GM12878 (cell line): Measurements from ENCODE around the gene CCDC197. TPM values are rescaled to one million over a fixed set of nuclear protein-coding genes. Genes with fewer than 3 reads are reported as not detected.

Experiments
- ATAC-seq: fragments of 200-7000 bp; cut with Tn5 transposase; 3 replicates; pipeline ENCODE4 v1.9.1; 2020; ENCODE audit warnings: mild to moderate bottlenecking, moderate library complexity
- BruUV-seq: library from RNA; stranded (reverse); fragments of 400-500 nt; replicated peaks from 2 replicates; lab custom pipeline; 2021; lab: Mats Ljungman, UMichigan
- CTCF ChIA-PET: fragments of 300-600 bp; sonication (Branson Sonifier 250); formaldehyde crosslinking; extraction: SDS; loops from one replicate; lab custom pipeline; 2021; ENCODE audit warnings: inconsistent platforms; lab: Yijun Ruan, JAX
- POLR2A ChIA-PET: fragments of 350-600 bp; formaldehyde crosslinking; extraction: SDS; loops from one replicate; lab custom pipeline; 2021; ENCODE audit warnings: inconsistent platforms; lab: Charles Lee
- RAD21 ChIA-PET: fragments of 300-600 bp; sonication (Branson Sonifier 250); formaldehyde crosslinking; loops from one replicate; lab custom pipeline; 2023; ENCODE audit warnings: antibody characterized with exemption; ENCODE audit not compliant: unreplicated experiment; lab: Charles Lee
- SMC1A ChIA-PET: fragments of 300-600 bp; sonication (Branson Sonifier 250); formaldehyde crosslinking; loops from one replicate; lab custom pipeline; 2023; ENCODE audit not compliant: unreplicated experiment, uncharacterized antibody; lab: Charles Lee
- DNase-seq: peaks from one replicate; pipeline ENCODE4 v3.0.0-alpha.2; 2011; ENCODE audit warnings: low read depth, low spot score
- FAIRE-seq: peaks from 3 replicates; lab custom pipeline; 2011; peaks lifted over from hg19 to GRCh38; lab: Jason Lieb, UNC
- H2AFZ ChIP-seq: 2 replicates; pipeline ENCODE4 v1.6.0; 2011; ENCODE audit warnings: low read depth, low read length, control low read depth; ENCODE audit not compliant: control insufficient read depth
- H3K27ac ChIP-seq: 2 replicates; pipeline ENCODE4 v1.5.1; 2011; ENCODE audit warnings: control low read depth; ENCODE audit not compliant: control insufficient read depth, insufficient read depth
- H3K27me3 ChIP-seq, 2 experiments: replicated peaks in 1 of 2; 2 replicates each; pipeline versions ENCODE4 v1.6.0 to v1.6.1; 2011; ENCODE audit warnings: low read length in 1 of 2; ENCODE audit not compliant: control insufficient read depth in 2 of 2, insufficient read depth in 2 of 2
- H3K36me3 ChIP-seq, 2 experiments: 2 replicates each; pipeline ENCODE4 v1.5.1; 2011; ENCODE audit warnings: low read length in 1 of 2; ENCODE audit not compliant: control insufficient read depth in 2 of 2, insufficient read depth in 2 of 2
- H3K4me1 ChIP-seq: 2 replicates; pipeline ENCODE4 v1.6.1; 2011; ENCODE audit warnings: mild to moderate bottlenecking, low read length, moderate library complexity, mixed read lengths; ENCODE audit not compliant: control insufficient read depth, insufficient read depth
- H3K4me2 ChIP-seq: 2 replicates; pipeline ENCODE4 v1.6.0; 2011; ENCODE audit warnings: control low read depth; ENCODE audit not compliant: control insufficient read depth, insufficient read depth
- H3K4me3 ChIP-seq: fragments of 200-600 bp; sonication (generic); 2 replicates; pipeline ENCODE4 v1.5.1; 2016
- H3K79me2 ChIP-seq: 2 replicates; pipeline ENCODE4 v1.6.0; 2011; ENCODE audit warnings: low read length; ENCODE audit not compliant: control insufficient read depth, insufficient read depth
- H3K9ac ChIP-seq: 2 replicates; pipeline ENCODE4 v1.8.0; 2011; ENCODE audit warnings: low read length, control low read depth, mixed read lengths; ENCODE audit not compliant: control insufficient read depth, insufficient read depth
- H3K9me3 ChIP-seq: replicated peaks from 3 replicates; pipeline ENCODE4 v1.5.1; 2011; ENCODE audit warnings: mild to moderate bottlenecking, low read length; ENCODE audit not compliant: control insufficient read depth, insufficient read depth
- H4K20me1 ChIP-seq: 2 replicates; pipeline ENCODE4 v1.6.0; 2011; ENCODE audit not compliant: control insufficient read depth, insufficient read depth
- BCL11A ChIP-seq: IDR thresholded peaks from 2 replicates; pipeline ENCODE4 v1.6.1; 2011; ENCODE audit warnings: low read depth, low read length
- MTA3 ChIP-seq: IDR thresholded peaks from 2 replicates; pipeline ENCODE4 v1.6.1; 2012; ENCODE audit warnings: low read length, inconsistent platforms, borderline replicate concordance
- PML ChIP-seq: IDR thresholded peaks from 2 replicates; pipeline ENCODE4 v1.6.1; 2012; ENCODE audit warnings: low read length, inconsistent platforms
- REST ChIP-seq: IDR thresholded peaks from 2 replicates; pipeline ENCODE4 v1.6.1; 2012; ENCODE audit warnings: mild to moderate bottlenecking, low read depth, low read length
- SMARCA5 ChIP-seq: fragments of 450-650 bp; IDR thresholded peaks from 2 replicates; pipeline ENCODE4 v1.6.1; 2017; ENCODE audit warnings: mild to moderate bottlenecking
- WGBS: methylation state at CpG from one replicate; pipeline ENCODE4 v1.1.6; 2016; ENCODE audit warnings: low lambda C conversion rate; ENCODE audit not compliant: insufficient replicate concordance, insufficient coverage; ENCODE audit errors: missing lambda C conversion rate; 5-methylcytosine and 5-hydroxymethylcytosine counted together
- in situ Hi-C: fragments of 300-500 bp; cut with MboI; formaldehyde crosslinking; loops from 9 replicates; pipeline ENCODE4 v1.14.3; 2018; ENCODE audit warnings: mixed read lengths
- intact Hi-C: fragments of 100-400 bp; cut with micrococcal nuclease; formaldehyde crosslinking; loops from one replicate; pipeline ENCODE4 v1.14.2; 2022; ENCODE audit not compliant: unreplicated experiment
- polyA plus RNA-seq, 11 experiments: library from polyadenylated mRNA; depleted of rRNA in 4 of 11; unstranded in 6 of 11; stranded (reverse) in 5 of 11; fragments of >200 nt; fragmentation: Nextera tagmentation in 4 of 11; fragmentation: Illumina TruSeq in 1 of 11; extraction: Ambion mirVana in 4 of 11; extraction: Trizol in 1 of 11; gene quantifications; 1 replicate in 1 of 11; 2 replicates in 10 of 11; pipeline versions ENCODE4 v1.2.1 to v1.2.3, GENCODE V29; 2011 to 2016; ENCODE audit warnings: inconsistent platforms in 2 of 11, missing spikeins in 2 of 11, low read depth in 1 of 11
- total RNA-seq, 4 experiments: library from RNA; depleted of rRNA in 3 of 4; stranded (reverse); fragments of >200 nt in 3 of 4; fragmentation: Illumina TruSeq in 1 of 4; extraction: Trizol in 1 of 4; gene quantifications; 2 replicates each; pipeline versions ENCODE4 v1.2.1 to v1.2.3, GENCODE V29; 2013 to 2021

Gene CCDC197
- total and polyA plus RNA-seq, 10 of the 15 experiments (the other 5 are each of a cell fraction or from before 2014, with no cell fraction given), result 0.12 TPM; not detected in 9

- no peaks in the 10 kb centered on the region for H4K20me1 ChIP-seq
- no peak overlapping the region for H3K9ac ChIP-seq
- in situ Hi-C loops, result no loop called here
- no peaks in the 10 kb centered on the region for H3K9me3 ChIP-seq
- CTCF ChIA-PET, result interaction anchor here (1.0 to 2.8 kb wide), 3 partner anchors 31 to 107 kb away, joined by 3 to 9 read pairs (median 4); no protein-coding TSS in a partner anchor
- DNase-seq (no peak), ATAC-seq (no peak), FAIRE-seq (no peak)
- 0 out of 4 replicates have a peak, but pooled peaks cover 0 to 5% of the 10 kb centered on the region in 2 experiments for H3K27me3 ChIP-seq
- SMC1A ChIA-PET, result interaction anchor here (1.3 to 2.4 kb wide), 5 partner anchors 12 to 107 kb away, joined by 3 to 7 read pairs (median 5); no protein-coding TSS in a partner anchor
- no peaks in the 10 kb centered on the region for H3K36me3 ChIP-seq
- RAD21 ChIA-PET, result interaction anchor here (0.6 kb wide), 1 partner anchor 151 kb away, joined by 3 read pairs; no protein-coding TSS in a partner anchor
- H3K27ac ChIP-seq, result no peak overlapping the region
- no peak overlapping the region for H2AFZ ChIP-seq
- no peaks in the 10 kb centered on the region for H3K4me1 ChIP-seq
- TF ChIP-seq REST (no peak), MTA3 (no peak), BCL11A (no peak), SMARCA5 (no peak), PML (no peak)
- POLR2A ChIA-PET, result no interaction called here
- H3K4me2 ChIP-seq, result no peak overlapping the region
- H3K4me3 ChIP-seq, result no peak overlapping the region
- BruUV-seq, result no TSS peak
- H3K79me2 ChIP-seq, result no peaks in the 10 kb centered on the region
- intact Hi-C loops, result no loop called here
- WGBS, result 57% methylated on average over 7 of the region's 7 CpGs
These were observed 32.6 kb downstream of the CCDC197 start for GRCh38 chr14:94029671-94030203.
